ENCODE results near the gene RNF17. TPM values are rescaled to one million over a fixed set of nuclear protein-coding genes. Genes with fewer than 3 reads are reported as not detected.
"Not testable (repeated sequence)": the region's sequence is repeated elsewhere in the genome, so short reads cannot be mapped to it uniquely, and the experiment has no call there.

The RNF17 gene
- total and polyA plus RNA-seq, 12 donors: 0.28 TPM; not detected in 11

DNA sequence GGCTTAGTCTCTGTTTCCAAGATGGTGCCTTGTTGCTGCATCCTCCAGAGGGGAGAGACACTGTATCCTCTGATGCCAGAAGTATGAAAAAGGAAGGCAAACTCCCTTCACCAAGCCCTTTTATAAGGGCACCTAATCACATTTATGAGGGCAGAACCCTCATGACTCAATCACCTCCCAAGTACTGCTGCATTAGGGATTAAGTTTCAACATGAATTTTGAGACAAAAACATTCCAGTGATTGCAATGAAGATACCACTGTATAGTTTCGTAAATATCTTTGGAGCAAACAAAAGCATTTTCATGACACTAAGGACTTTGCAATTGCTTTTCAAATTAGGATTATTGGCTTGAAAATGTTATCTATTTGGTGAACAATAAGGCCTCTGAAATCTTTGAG lies 63.8 kb downstream of the RNF17 start:
- no peaks in the 10 kb centered on the region for H3K36me3 ChIP-seq (replicated peaks in 1 of 2)
- H3K4me1 ChIP-seq (replicated peaks in 1 of 2): no peaks in the 10 kb centered on the region
- H3K9me3 ChIP-seq (replicated peaks in 1 of 3): no peaks in the 10 kb centered on the region
- no peak for TF ChIP-seq POLR2A (IDR thresholded peaks at IDR 0.05)
- TF ChIP-seq, protein P1, sequence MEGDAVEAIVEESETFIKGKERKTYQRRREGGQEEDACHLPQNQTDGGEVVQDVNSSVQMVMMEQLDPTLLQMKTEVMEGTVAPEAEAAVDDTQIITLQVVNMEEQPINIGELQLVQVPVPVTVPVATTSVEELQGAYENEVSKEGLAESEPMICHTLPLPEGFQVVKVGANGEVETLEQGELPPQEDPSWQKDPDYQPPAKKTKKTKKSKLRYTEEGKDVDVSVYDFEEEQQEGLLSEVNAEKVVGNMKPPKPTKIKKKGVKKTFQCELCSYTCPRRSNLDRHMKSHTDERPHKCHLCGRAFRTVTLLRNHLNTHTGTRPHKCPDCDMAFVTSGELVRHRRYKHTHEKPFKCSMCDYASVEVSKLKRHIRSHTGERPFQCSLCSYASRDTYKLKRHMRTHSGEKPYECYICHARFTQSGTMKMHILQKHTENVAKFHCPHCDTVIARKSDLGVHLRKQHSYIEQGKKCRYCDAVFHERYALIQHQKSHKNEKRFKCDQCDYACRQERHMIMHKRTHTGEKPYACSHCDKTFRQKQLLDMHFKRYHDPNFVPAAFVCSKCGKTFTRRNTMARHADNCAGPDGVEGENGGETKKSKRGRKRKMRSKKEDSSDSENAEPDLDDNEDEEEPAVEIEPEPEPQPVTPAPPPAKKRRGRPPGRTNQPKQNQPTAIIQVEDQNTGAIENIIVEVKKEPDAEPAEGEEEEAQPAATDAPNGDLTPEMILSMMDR (IDR thresholded peaks at IDR 0.05): no peak
- WGBS, 4 donors: 81 to 87% (median 83%) methylated on average over 1 of the region's 1 CpG
- DNase-seq: no peak
- no peak overlapping the region for H3K27ac ChIP-seq
- no peak overlapping the region for H3K4me3 ChIP-seq
- intact Hi-C loops (cut with DNase I): no loop called here
- peaks cover 10% of the 10 kb centered on the region for H3K27me3 ChIP-seq

DNA sequence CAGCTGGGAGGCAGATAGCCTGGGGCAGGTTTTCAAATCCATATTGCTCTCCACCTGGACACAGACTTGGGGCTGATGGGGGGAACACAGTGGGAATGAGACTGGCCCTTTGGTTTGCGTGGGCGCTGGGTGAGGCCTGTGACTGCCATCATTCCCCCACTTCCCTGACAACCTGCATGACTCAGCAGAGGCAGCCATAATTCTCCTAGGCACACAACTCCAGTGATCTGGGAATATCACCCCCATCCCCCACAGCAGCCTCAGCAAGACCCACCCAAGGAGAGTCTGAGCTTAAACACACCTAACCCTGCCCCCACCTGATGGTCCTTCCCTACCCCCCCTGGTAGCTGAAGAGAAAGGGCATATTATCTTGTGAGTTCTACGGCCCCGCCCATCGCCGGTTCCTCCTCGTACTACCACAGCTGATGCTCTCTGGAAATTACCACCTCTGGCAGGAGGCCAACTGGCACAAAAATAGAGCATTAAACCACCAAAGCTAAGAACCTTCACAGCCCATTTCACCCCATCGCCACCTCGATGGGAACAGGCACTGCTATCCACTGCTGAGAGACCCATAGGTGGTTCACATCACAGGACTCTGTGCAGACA lies 71.0 kb downstream of the RNF17 start:
- Histone ChIP-seq H3K27me3 (peaks cover 6% of the 10 kb centered on the region), H3K9me3 (replicated peaks in 1 of 3) (no peaks in the 10 kb centered on the region), H3K36me3 (replicated peaks in 1 of 2) (no peaks in the 10 kb centered on the region), H3K27ac (no peak overlapping the region), H3K4me3 (no peak overlapping the region), H3K4me1 (replicated peaks in 1 of 2) (no peaks in the 10 kb centered on the region)
- DNase-seq: no peak
- intact Hi-C loops (cut with DNase I): no loop called here
- 85 to 89% (median 86%) methylated on average over 5 to 9 of the region's 9 CpGs for WGBS, 4 donors
- TF ChIP-seq, protein P1 (IDR thresholded peaks at IDR 0.05): no peak
- TF ChIP-seq POLR2A (IDR thresholded peaks at IDR 0.05): no peak

DNA sequence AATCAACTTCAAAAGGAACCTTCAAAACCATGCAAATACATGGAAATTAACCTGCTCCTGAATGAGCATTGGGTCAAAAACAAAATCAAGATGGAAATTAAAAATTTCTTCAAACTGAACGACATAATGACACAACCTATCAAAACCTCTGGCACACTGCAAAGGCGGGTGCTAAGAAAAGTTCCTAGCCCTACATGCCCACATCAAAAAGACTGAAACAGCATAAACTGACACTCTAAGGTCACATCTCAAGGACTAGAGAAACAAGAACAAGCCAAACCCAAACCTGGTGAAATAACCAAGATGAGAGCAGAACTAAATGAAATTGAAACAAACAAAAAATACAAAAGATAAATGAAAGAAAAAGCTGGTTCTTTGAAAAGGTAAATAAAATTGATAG lies 73.6 kb downstream of the RNF17 start:
- H3K4me1 ChIP-seq (replicated peaks in 1 of 2); H3K9me3 ChIP-seq (replicated peaks in 1 of 3); H3K27me3 ChIP-seq; intact Hi-C loops (cut with DNase I); DNase-seq; H3K4me3 ChIP-seq; H3K36me3 ChIP-seq (replicated peaks in 1 of 2); H3K27ac ChIP-seq: not testable (repeated sequence)
- 63 to 81% (median 72%) methylated on average over 2 of the region's 2 CpGs for WGBS, 4 donors

DNA sequence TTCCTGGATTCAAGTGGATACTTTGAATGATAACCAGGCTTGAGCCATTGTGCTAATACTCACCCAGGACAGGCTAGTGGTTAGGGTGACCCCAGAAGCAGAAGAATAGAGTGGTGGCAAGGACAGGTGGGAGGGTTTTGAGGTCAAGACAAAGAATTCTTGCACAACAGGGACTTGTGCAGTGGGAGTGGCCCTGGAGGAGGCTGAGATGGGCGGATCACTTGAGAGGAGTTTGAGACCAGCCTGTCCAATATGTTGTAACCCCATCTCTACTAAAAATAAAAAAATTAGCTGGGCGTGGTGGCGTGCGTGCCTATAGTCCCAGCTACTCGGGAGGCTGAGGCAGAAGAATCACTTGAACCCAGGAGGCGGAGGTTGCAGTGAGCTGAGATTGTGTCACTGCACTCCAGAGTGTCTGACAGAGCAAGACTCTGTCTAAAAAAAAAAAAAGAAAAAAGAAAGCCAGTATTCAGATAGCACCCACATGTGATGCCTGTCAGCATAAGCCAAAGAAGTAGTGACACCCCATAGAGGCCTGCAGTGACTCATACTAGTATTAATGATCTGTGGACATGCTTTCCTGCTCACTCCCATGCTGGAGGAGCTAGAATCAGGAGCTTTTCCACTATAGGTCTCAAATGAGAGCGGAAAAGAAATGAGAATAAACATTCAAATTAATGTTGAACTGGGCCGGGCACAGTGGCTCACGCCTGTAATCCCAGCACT lies 78.7 kb downstream of the RNF17 start:
- no peaks in the 10 kb centered on the region for H3K4me1 ChIP-seq (replicated peaks in 1 of 2)
- H3K36me3 ChIP-seq (replicated peaks in 1 of 2): no peaks in the 10 kb centered on the region
- no peak overlapping the region for H3K27ac ChIP-seq
- DNase-seq: no peak
- intact Hi-C loops (cut with DNase I): no loop called here
- WGBS, 4 donors: 77 to 91% (median 86%) methylated on average over 9 of the region's 9 CpGs
- TF ChIP-seq, protein P1 (IDR thresholded peaks at IDR 0.05): no peak
- TF ChIP-seq POLR2A (IDR thresholded peaks at IDR 0.05): no peak
- no peak overlapping the region for H3K4me3 ChIP-seq
- no peaks in the 10 kb centered on the region for H3K9me3 ChIP-seq (replicated peaks in 1 of 3)
- no peaks in the 10 kb centered on the region for H3K27me3 ChIP-seq

DNA sequence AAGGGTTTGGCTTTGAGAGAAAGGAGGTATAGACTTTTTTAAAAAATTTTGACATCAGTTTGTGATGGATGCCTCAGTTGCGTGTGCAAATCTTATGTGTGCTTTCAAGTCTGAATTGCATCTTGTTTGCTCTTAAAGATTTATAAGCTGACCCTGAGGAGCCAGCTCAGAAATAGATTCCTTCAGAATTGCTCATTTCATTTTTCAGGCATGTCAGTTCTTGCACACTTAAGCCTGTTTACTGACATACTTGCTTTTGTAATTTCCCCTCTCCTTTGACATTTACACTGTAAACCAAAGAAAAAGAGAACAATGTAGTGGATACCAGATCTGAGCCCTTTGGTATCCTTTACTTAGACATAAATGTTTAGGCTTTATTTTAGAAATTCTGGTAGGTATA lies 87.6 kb downstream of the RNF17 start:
- Histone ChIP-seq H3K36me3 (replicated peaks in 1 of 2) (no peaks in the 10 kb centered on the region), H3K27ac (no peak overlapping the region), H3K4me3 (no peak overlapping the region), H3K27me3 (peaks cover 4% of the 10 kb centered on the region), H3K9me3 (replicated peaks in 1 of 3) (no peaks in the 10 kb centered on the region), H3K4me1 (replicated peaks in 1 of 2) (no peaks in the 10 kb centered on the region)
- no peak for DNase-seq
- 32 to 54% (median 40%) methylated on average over 1 of the region's 1 CpG for WGBS, 4 donors
- TF ChIP-seq POLR2A (IDR thresholded peaks at IDR 0.05): no peak
- intact Hi-C loops (cut with DNase I): no loop called here
